HG03575 (cell line): Measurements from ENCODE around the gene TTC39B.

Source experiments
- ATAC-seq: cut with Tn5 transposase; IDR thresholded peaks from one replicate; pipeline ENCODE4 v1.9.1; 2021; ENCODE audit not compliant: unreplicated experiment, insufficient number of reproducible peaks, low FRiP score; ENCODE audit errors: extremely low read depth

TTC39B gene

DNA sequence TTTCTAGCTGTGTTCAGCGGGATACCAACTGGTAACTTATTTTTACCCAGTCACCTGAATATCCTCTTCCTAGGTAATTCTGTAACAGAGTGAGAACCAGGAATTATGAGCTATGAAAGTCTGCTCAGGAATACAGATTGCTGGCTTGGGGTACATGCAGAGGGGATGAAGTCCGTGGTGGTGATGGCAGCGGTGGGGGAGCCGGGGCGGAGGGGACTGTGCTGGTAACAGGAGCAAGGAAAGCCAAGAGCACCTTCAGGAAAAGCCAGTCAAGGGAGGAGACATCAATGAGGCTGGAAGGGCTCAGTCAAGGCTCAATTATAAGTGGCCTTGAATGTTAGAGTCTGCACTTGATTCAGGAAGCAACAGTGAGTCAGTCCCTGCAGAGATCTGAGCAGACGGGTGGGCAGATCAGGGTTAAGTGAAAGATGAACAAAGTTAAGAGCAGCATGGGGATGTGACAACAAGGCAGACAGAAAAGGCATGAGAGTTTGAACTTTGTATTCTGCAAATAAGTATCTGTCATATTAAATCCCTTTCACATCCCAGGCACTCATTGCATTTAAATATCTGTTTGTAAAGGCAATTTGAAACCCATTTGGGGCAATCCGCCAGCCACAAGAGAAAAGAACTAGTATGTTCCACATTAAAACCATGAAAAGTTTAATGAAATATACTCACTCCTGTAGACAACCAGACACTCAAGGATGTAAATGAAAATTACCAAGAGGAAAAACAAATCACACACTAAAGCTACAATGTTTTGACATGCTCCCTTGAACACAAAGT, 101.2 kb downstream of the TTC39B start:
- ATAC-seq: no peak

DNA sequence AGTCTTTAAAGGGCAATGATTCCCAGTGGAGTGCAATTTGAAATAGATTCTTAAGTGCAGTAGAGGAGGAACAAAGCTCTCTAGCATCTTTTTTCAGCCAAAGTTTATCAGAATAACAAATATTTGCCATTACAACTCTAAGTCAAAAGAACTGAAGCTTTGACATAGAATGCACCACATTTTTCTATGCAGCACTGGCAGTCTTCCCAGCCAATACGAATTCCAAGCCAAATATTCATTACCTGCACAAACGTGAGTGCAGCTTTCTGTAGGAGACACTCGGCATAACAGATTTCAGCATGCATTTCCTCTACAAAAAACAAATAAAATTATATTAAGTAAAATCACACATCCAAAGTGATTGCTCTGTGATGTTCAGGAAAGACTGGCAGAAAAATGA, 103.4 kb downstream of the TTC39B start:
- no peak for ATAC-seq

DNA sequence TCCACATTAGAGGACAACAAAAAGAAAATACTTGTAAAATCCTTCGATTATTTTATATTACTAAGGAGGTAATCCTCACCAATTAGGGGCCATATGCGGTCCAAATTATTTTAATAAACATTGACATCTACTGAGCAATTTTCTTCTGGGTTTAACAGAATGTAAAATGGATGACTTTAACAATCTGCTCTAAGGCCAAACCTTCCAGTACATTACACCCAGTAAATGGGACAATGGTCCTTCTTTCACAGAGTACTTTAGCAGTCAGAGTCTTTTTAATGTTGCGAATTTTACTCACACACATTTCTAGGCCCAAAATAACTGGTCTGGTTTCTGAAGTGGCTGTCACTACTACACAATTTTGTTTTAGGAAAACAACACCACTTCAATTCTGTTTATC, 106.9 kb downstream of the TTC39B start:
- ATAC-seq: no peak

DNA sequence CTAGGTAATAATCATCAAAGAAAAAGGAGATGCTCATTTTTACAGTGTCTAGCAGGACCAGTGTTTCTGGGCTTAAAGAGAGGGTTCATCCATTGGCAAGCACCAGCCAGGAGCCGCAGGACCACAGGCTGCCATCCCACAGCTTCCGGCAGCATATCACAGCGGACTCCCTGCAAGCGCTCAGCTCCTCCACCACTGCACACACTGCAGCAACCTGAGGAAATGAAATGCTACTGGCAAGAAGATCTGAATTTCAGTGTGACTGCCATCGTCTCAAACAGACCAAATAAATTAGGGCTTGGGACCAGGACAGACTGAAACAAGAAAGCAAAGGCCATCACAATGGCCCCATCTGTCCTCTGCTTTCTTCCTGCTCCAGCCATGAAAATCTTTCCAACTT, 114.2 kb downstream of the TTC39B start:
- no peak for ATAC-seq

GRCh38 chr9:15191378-15191777, 115.6 kb downstream of the TTC39B start:
- ATAC-seq: no peak

- no peak for ATAC-seq
These were observed 117.5 kb downstream of the TTC39B start for GRCh38 chr9:15189481-15189880.

DNA sequence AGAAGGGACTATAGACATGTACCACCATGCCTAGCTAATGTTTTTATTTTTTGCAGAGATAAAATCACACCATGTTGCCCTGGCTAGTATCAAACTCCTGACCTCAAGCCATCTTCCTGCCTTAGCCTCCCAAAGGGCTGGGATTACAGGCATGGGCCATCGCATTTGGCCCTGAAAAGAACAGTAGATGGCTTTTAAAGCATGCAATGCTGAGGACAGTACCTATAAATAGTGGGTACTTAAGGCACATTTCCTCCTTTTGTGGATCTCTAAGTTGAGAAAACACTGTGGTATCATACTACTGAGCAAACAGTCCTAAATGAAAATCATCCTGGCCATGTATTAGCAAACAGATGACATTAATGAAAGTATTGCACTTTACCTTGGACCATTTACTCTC, 119.4 kb downstream of the TTC39B start:
- no peak for ATAC-seq

- no peak for ATAC-seq
These were observed 124.3 kb downstream of the TTC39B start for GRCh38 chr9:15182730-15183129.

DNA sequence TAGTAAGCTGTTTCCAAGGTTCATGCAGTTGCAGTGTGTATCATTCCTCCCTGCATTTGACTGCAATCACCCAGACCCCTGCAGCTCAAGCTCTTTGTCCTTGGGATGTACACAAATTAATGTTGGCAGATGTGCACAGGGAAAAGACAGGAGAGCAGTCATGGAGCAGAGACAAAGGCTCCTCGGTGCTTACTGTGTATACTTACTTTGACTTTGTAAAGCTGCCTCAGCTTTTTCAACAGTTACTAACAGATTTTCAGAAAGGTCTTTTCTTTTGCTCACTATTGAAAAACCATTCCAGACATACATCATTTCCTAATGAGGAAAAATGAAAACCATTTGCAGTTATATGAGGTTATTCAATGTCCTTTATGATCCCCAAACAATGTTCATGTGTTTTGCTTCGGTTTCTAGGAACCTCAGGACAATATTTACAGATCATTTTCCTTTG, 124.9 kb downstream of the TTC39B start:
- no peak for ATAC-seq

DNA sequence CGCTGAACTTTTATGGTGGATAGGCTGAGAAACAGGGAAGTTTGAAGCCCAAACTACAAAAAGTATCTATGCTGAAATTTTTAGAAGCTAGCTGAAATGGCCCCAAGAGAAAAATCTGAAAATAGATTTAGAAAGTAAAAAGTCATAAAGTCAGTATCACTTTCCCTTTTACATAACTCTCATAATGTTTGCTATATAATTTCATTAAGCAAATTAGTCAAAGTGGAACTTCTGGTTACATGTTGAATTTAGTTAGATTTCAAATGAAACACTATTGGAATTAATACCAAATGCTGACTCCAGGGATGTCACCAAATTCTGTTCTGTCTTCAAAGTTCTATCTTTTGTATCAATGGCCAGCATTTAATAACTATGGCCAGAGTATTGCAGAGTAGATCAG, 126.9 kb downstream of the TTC39B start:
- ATAC-seq: no peak

GRCh38 chr9:15178631-15179030, 128.4 kb downstream of the TTC39B start:
- ATAC-seq: no peak

DNA sequence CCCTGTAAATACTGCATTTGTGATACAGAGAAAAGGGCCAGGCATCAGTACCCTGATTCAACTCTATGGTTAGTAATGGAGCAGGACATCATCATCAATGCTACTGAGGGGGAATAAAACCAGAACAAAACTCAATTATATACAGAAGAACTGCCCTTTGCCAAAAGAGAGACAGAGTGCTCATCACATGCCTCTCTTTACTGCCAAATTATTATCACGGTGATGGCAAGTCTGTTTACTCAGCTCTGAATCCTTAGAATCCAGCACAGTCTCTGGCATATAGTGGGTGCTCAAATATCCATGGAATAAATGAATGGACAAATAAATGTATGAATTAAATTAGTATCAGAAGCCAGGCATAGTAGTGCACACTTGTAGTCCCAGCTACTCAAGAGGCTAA, 130.2 kb downstream of the TTC39B start:
- no peak for ATAC-seq

- no peak for ATAC-seq
These were observed 143.1 kb downstream of the TTC39B start for GRCh38 chr9:15163931-15164330.

DNA sequence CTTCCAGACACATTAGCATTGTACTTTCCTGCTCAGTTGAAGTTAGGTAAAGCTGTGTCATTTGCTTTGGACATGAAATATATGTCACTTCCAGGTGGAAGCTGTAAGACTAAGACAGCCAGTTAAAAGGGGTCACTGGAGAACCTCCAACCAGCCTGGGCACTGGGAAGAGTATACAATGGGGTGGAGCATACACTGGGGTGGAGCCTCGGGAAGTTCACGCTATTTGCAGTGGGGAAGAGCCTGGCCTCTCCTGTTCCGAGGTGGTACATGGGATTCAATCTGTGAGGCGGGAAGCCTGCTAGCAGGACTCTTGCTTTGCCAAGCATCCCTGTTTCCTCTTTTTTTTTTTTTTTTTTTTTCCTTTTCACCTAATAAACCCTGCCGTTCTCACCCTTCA, 145.3 kb downstream of the TTC39B start:
- ATAC-seq: no peak

DNA sequence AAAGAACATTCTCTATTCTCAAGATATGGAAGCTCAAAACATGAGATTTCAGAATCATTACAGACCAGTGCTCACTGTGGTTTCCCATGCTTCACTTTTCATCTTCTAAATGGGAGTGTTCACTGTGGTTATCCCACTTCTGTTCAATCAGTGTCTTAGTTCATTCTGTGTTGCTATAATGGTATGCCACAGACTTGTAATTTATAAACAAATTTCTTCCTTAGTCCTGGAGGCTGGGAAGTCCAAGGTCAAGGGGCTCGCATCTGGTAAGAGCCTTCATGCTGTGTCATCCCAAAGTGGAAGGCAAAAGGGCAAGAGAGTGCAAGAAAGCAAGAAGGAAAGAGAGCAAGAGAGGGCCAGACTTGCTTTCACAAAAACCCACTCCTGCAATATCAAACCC, 146.3 kb downstream of the TTC39B start:
- ATAC-seq: no peak

DNA sequence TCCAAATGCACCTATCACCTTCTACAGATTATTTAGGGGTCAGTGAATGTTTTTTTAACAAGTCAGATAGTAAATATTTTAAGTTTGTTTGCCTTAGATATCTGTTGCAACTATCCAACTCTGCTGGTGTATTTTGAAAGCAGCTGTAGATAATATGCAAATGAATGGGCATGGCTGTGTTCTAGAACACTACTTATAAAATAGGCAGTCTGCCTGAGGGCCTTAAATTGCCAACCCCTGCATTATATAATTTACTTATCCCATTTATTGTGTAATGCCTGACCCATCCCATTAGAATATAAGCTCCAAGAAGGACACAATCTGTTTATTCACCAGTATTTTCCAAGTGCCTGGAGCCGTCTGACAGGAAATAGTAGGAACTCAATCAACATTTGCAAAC, 149.0 kb downstream of the TTC39B start:
- ATAC-seq: no peak

GRCh38 chr9:15157381-15157780, 149.6 kb downstream of the TTC39B start:
- no peak for ATAC-seq

DNA sequence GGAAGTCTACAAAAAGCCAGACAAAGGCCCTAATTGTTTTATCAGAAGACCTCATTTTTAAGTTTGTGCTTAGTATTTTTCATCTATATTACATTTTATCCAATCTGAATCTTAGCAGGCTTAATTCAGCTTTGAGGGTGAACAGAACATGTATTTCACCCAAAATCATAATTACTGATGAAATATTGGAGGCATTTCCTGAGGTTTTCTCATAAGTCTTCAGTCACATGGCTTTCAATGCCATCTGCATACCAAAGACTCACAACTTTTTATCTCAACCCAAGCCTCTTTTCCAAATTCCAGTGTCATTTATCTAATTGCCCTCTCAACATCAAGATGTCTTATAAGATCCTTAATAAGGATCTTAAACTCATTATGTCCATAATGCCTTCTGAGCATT, 150.8 kb downstream of the TTC39B start:
- no peak for ATAC-seq

GRCh38 chr9:15155826-15156225, 151.2 kb downstream of the TTC39B start:
- no peak for ATAC-seq

GRCh38 chr9:15155323-15155722, 151.7 kb downstream of the TTC39B start:
- no peak for ATAC-seq

DNA sequence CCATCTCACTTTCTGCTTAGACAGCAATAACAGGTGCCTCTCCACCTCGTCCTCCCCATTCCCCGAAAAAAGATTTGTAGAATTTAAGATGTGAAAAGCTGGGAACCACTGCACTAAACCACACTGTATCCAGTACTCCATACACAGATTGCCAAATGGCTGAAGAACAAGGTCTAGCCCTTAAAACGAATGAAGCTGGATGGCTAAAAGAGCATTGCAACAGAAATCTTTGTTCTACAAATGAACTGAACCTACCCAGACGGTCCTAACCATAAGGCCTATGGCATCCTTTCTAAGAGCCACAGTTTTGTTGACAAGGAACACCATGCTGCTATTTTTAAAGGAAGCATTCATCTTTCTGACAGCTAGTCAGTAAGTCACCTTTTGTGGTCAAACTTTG, 152.3 kb downstream of the TTC39B start:
- ATAC-seq: no peak
